ENCODE measurements around the gene CCIN. TPM values are rescaled to one million over a fixed set of nuclear protein-coding genes. Genes with fewer than 3 reads are reported as not detected.

The CCIN gene
- total and polyA plus RNA-seq, 2 of the 13 experiments (the other 11 are each of a cell fraction or from before 2014, with no cell fraction given), result not detected

- ATAC-seq (no peak), DNase-seq (ENCODE audit: low spot score) (no peak), FAIRE-seq (no peak)
- no peaks in the 10 kb centered on the region for H3K9me3 ChIP-seq (ENCODE audit: low read length)
- WGBS (ENCODE audit: low lambda C conversion rate), result 69% methylated on average over 15 of the region's 17 CpGs
- H3K36me3 ChIP-seq (replicated peaks in 1 of 2; ENCODE audit: control insufficient read depth in 1 of 2, insufficient read depth in 2 of 2, low read length in 2 of 2), result no peaks in the 10 kb centered on the region
- BruUV-seq (replicated peaks), result no TSS peak
- H4K20me1 ChIP-seq (ENCODE audit: insufficient read depth, low read length), result no peaks in the 10 kb centered on the region
- H3K4me3 ChIP-seq (replicated peaks in 1 of 3; ENCODE audit: insufficient read depth in 1 of 3, low read depth in 2 of 3, low read length in 3 of 3), result no peak overlapping the region
- no peak overlapping the region for H2AFZ ChIP-seq (ENCODE audit: low read length)
- in situ Hi-C loops (cut with HindIII; ENCODE audit: extremely low pct_ligation_motif_present, low pct_unique_long_range_greater_than_20kb) (no loop called here), intact Hi-C loops (cut with micrococcal nuclease; ENCODE audit: unreplicated experiment) (no loop called here)
- TF ChIP-seq YEATS2 (CRISPR knock-in tag; IDR thresholded peaks at IDR 0.05; ENCODE audit: borderline replicate concordance), result no peak
- no peak for TF ChIP-seq ATF7-NPFF (CRISPR knock-in tag; IDR thresholded peaks at IDR 0.05; ENCODE audit: low read depth)
- no peak for TF ChIP-seq SMARCE1 (IDR thresholded peaks at IDR 0.05; ENCODE audit: borderline replicate concordance)
- TF ChIP-seq ZNF138 (CRISPR knock-in tag; IDR thresholded peaks at IDR 0.05; ENCODE audit: low read depth), result no peak
- no peak for TF ChIP-seq PRPF4 (IDR thresholded peaks at IDR 0.05; ENCODE audit: low read depth, low read length, poor library complexity, severe bottlenecking)
- TF ChIP-seq THAP11 (CRISPR knock-in tag; IDR thresholded peaks at IDR 0.05), result no peak
- TF ChIP-seq PHF8 (CRISPR knock-in tag; IDR thresholded peaks at IDR 0.05), result no peak
- TF ChIP-seq SNAI1 (CRISPR knock-in tag; IDR thresholded peaks at IDR 0.05; ENCODE audit: borderline replicate concordance), result no peak
- TF ChIP-seq MIXL1 (CRISPR knock-in tag; IDR thresholded peaks at IDR 0.05), result no peak
- TF ChIP-seq, protein P1, sequence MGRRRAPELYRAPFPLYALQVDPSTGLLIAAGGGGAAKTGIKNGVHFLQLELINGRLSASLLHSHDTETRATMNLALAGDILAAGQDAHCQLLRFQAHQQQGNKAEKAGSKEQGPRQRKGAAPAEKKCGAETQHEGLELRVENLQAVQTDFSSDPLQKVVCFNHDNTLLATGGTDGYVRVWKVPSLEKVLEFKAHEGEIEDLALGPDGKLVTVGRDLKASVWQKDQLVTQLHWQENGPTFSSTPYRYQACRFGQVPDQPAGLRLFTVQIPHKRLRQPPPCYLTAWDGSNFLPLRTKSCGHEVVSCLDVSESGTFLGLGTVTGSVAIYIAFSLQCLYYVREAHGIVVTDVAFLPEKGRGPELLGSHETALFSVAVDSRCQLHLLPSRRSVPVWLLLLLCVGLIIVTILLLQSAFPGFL (CRISPR knock-in tag; IDR thresholded peaks at IDR 0.05), result no peak
- TF ChIP-seq ZBTB21 (CRISPR knock-in tag; IDR thresholded peaks at IDR 0.05), result no peak
- no peak for TF ChIP-seq ZNF263 (CRISPR knock-in tag; IDR thresholded peaks at IDR 0.05)
- no peak for TF ChIP-seq ZNF691 (CRISPR knock-in tag; IDR thresholded peaks at IDR 0.05; ENCODE audit: borderline replicate concordance, low read depth)
- TF ChIP-seq RARA (CRISPR knock-in tag; IDR thresholded peaks at IDR 0.05), result no peak
- TF ChIP-seq ZNF724P (CRISPR knock-in tag; IDR thresholded peaks at IDR 0.05; ENCODE audit: borderline replicate concordance), result no peak
- TF ChIP-seq, protein P2, sequence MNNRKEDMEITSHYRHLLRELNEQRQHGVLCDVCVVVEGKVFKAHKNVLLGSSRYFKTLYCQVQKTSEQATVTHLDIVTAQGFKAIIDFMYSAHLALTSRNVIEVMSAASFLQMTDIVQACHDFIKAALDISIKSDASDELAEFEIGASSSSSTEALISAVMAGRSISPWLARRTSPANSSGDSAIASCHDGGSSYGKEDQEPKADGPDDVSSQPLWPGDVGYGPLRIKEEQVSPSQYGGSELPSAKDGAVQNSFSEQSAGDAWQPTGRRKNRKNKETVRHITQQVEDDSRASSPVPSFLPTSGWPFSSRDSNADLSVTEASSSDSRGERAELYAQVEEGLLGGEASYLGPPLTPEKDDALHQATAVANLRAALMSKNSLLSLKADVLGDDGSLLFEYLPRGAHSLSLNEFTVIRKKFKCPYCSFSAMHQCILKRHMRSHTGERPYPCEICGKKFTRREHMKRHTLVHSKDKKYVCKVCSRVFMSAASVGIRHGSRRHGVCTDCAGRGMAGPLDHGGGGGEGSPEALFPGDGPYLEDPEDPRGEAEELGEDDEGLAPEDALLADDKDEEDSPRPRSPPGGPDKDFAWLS (CRISPR knock-in tag; IDR thresholded peaks at IDR 0.05; ENCODE audit: borderline replicate concordance), result no peak
- TF ChIP-seq, protein P3, sequence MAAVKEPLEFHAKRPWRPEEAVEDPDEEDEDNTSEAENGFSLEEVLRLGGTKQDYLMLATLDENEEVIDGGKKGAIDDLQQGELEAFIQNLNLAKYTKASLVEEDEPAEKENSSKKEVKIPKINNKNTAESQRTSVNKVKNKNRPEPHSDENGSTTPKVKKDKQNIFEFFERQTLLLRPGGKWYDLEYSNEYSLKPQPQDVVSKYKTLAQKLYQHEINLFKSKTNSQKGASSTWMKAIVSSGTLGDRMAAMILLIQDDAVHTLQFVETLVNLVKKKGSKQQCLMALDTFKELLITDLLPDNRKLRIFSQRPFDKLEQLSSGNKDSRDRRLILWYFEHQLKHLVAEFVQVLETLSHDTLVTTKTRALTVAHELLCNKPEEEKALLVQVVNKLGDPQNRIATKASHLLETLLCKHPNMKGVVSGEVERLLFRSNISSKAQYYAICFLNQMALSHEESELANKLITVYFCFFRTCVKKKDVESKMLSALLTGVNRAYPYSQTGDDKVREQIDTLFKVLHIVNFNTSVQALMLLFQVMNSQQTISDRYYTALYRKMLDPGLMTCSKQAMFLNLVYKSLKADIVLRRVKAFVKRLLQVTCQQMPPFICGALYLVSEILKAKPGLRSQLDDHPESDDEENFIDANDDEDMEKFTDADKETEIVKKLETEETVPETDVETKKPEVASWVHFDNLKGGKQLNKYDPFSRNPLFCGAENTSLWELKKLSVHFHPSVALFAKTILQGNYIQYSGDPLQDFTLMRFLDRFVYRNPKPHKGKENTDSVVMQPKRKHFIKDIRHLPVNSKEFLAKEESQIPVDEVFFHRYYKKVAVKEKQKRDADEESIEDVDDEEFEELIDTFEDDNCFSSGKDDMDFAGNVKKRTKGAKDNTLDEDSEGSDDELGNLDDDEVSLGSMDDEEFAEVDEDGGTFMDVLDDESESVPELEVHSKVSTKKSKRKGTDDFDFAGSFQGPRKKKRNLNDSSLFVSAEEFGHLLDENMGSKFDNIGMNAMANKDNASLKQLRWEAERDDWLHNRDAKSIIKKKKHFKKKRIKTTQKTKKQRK (IDR thresholded peaks at IDR 0.05; ENCODE audit: low read length), result no peak
- no peak for TF ChIP-seq ZNF891 (CRISPR knock-in tag; IDR thresholded peaks at IDR 0.05)
- H3K79me2 ChIP-seq (ENCODE audit: insufficient read depth, low read length), result no peaks in the 10 kb centered on the region
- no peak overlapping the region for H3K27ac ChIP-seq (ENCODE audit: extremely low read length, insufficient read depth, low read length)
- H3K4me1 ChIP-seq (ENCODE audit: insufficient read depth, low read length), result peaks cover 9% of the 10 kb centered on the region; the same call in 1 of the 2 replicates
- no peak overlapping the region for H3K4me2 ChIP-seq (ENCODE audit: low read depth, low read length)
- peaks cover 1 to 12% of the 10 kb centered on the region in 2 experiments; a peak in 1 of 5 replicates for H3K27me3 ChIP-seq (ENCODE audit: control insufficient read depth in 1 of 2, insufficient read depth in 2 of 2, low read length in 2 of 2)
- POLR2A ChIA-PET, result no interaction called here
- CTCF ChIA-PET (ENCODE audit: low intra/inter-chr PET ratio, low total read pairs), result no interaction called here
- no peak overlapping the region for H3K9ac ChIP-seq (ENCODE audit: insufficient read depth, low read depth, low read length)
Measured at GRCh38 chr9:36162211-36162738, 6.9 kb upstream of the CCIN start.

All from HepG2 (cell line).